NCI-H128 (cell line): ENCODE data around the gene ENTPD1.
"Not testable (repeated sequence)": the region's sequence is repeated elsewhere in the genome, so short reads cannot be mapped to it uniquely, and the experiment has no call there.

Experiments used
- DNase-seq: peaks from one replicate; lab custom pipeline; 2025; ENCODE audit not compliant: unreplicated experiment; lab: John Stamatoyannopoulos, UW

The ENTPD1 gene

DNA sequence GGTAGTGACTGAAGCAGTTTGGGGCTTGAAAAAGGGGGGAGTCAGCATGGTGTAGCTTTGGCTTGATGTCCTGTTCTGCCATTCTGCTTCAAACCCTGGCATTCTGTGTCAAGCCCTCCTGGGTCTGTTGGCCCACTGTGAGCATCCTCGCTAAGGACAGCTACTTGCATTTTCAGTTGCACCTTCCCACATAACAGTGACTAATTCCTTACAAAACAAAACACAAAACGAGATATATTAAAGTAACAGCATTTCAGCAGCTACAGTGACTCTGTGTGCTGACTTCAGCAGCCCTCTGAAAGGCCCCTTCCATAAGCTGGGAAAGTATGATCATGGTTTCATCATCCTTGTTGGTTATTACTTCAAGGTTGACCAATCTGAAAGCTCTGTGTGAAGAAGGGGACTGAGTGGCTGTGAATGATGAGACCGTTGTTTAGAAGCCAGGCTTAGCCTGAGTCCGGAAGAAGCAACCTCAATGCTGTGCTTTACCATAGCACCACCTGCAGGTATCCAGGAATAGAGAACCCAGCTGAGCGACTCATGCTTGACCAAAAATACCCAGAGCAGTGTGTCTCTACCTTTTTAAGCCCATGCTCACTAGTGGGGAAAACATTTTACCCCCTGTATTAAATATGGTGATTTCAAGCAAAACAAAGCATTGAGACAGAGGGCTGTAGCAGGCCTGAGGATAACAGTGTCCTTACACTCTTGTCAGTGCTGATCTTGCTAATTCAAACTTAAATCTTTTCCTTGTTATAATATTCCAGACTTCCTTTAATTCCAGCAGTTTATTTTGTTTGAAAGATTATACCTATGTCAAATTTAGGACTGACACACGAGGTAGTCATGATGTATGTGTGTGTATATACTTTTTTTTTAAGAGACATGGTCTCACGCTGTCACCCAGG is 109.2 kb downstream of the ENTPD1 start:
- no peak for DNase-seq

DNA sequence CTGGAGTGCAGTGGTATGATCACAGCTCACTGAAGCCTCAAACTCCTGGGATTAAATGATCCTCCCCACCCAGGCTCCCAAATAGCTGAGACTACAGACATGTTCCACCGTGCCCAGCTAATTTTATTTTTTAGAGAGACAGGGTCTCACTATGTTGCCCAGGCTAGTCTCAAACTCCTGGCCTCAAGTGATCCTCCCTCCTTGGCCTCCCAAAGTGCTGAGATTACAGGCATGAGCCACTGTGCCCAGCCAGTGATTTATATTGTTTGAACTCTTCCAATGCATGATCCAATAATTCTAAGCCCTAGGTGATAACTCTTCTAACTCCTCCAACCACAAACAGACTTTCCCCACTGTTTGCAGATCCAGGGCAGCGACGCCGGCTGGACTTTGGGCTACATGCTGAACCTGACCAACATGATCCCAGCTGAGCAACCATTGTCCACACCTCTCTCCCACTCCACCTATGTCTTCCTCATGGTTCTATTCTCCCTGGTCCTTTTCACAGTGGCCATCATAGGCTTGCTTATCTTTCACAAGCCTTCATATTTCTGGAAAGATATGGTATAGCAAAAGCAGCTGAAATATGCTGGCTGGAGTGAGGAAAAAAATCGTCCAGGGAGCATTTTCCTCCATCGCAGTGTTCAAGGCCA is 110.0 kb downstream of the ENTPD1 start:
- DNase-seq = no peak

DNA sequence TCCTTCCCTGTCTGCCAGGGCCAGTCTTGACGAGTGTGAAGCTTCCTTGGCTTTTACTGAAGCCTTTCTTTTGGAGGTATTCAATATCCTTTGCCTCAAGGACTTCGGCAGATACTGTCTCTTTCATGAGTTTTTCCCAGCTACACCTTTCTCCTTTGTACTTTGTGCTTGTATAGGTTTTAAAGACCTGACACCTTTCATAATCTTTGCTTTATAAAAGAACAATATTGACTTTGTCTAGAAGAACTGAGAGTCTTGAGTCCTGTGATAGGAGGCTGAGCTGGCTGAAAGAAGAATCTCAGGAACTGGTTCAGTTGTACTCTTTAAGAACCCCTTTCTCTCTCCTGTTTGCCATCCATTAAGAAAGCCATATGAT is 110.5 kb downstream of the ENTPD1 start:
- no peak for DNase-seq

DNA sequence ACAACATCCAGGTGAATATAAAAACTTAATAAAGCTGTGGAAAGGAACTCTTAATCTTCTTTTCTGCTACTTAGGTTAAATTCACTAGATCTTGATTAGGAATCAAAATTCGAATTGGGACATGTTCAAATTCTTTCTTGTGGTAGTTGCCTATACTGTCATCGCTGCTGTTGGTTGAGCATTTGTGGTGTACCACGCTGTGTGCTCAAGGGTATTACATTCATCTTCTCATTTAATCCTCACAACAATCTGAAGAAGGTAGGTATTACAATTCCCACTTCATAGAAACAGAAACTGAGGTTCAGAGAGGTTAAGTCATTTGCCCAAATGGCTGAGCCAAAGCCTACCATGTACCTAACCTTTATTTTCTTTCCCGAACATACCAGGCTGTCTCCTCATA is 111.9 kb downstream of the ENTPD1 start:
- DNase-seq = no peak

DNA sequence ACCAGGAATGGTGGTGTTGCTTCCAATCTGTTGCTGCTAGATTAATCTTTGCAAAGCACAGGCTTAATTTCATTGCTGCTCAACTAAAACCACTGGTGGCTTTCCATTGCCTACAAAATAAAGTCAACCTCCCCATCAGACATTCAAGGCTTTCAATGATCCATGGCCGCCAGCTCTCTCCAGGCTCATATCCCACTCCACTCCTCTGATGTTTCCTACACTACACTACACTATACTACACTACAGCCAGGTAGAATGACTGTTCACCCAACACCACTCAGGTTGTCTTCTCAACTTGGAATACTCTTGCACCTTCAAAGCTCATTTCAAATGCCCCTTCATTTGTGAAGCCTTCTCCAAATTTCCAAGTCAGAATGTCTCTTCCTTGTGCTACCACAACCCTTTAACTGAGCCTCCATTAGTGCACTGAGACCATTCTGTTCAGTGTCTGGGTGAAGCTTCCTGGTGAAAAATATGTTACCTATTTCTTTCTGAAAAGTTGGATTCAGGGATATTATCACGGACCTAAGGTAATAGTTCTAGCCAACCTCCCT is 116.3 kb downstream of the ENTPD1 start:
- no peak for DNase-seq

DNA sequence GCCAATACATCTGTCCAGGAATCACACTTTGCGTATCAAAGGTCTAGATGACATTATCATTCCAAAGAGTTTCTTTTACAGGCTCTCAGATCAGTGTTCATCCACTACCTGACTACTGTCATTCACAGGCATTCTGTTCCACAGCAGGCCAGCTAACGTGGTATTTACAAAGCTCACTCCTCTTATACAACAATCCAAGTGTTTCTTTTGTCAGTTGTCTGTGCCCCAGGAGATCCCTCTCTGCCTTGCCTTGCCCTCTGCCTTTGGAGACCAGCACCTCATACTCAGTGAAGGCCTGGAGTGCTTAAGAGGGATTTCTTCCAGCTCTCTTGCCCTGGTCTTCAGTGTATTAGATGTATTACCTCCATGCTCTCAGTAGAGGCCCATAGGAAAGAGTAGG is 117.2 kb downstream of the ENTPD1 start:
- no peak for DNase-seq

DNA sequence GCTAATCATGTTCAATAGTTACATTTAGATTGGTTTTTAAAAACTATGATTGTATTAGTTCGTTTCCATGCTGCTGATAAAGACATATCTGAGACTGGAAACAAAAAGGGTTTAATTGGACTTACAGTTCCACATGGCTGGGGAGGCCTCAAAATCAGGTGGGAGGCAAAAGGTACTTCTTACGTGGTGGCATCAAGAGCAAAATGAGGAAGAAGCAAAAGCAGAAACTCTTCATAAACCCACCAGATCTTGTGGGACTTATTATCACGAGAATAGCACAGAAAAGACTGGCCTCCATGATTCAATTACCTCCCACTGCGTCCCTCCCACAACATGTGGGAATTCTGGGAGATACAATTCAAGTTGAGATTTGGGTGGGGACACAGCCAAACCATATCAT is 117.7 kb downstream of the ENTPD1 start:
- DNase-seq = no peak

DNA sequence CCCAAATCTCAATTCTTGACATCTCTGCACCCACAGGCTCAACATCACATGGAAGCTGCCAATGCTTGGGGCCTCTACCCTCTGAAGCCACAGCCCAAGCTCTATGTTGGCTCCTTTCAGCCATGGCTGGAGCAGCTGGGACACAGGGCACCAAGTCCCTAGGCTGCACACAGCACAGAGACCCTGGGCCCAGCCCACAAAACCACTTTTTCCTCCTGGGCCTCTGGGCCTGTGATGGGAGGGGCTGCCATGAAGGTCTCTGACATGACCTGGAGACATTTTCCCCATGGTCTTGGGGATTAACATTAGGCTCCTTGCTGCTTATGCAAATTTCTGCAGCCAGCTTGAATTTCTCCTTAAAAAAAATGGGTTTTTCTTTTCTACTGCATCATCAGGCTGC is 118.8 kb downstream of the ENTPD1 start:
- not testable (repeated sequence) for DNase-seq

DNA sequence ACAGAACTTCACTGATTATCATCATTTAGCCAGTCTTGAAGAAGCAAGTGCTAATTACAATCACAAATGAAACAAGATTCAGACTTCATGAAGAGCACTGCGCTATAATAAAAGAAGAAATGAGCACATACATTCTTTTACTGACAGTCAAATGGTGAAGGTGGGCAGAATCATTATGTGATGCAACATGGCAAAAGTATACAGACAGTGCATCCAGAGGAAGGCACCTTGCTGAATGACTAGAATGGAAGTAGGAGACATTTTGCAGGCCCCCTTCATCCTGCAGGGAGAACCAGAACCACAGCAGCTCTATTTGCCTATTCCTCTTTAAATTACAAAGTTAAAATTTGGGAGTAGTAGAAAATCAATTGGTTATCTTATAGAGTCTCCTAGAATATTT is 120.8 kb downstream of the ENTPD1 start:
- no peak for DNase-seq

DNA sequence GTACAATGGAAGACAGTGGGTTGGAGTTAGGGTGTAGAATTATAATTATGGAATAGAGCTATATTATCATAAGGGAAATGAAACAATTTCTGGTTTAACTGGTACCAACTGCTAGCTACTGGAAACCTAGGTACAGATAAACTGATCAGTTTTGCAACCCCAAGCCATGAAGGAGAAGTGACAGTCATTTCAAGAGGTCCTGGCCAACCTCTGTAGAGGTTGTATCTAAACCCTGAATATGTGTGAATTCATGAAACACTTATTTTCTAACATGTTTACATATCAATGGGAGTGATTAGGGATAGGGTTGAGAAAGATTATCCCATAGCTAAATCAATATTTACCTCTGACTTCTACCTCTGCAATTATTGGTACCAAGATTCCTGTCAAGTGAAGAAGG is 121.9 kb downstream of the ENTPD1 start:
- no peak for DNase-seq

DNA sequence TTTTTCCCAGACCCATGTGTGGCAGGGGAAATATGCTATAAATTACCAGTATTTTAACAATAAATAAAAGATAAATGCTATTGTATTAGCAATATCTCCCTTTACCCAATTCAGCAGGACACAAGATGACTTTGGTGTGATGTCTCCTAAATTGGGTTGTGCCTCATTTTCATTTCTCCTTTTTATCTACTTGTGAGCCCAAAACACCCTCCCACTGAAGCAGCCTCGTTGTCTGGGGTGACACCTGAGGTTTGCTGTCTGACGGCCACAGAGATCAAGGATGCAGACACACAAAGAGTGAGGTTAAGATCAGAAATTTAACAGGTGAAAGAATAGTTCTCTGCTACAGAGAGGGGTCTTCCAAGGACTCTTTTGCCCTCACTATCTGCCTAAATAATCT is 124.7 kb downstream of the ENTPD1 start:
- DNase-seq = no peak

DNA sequence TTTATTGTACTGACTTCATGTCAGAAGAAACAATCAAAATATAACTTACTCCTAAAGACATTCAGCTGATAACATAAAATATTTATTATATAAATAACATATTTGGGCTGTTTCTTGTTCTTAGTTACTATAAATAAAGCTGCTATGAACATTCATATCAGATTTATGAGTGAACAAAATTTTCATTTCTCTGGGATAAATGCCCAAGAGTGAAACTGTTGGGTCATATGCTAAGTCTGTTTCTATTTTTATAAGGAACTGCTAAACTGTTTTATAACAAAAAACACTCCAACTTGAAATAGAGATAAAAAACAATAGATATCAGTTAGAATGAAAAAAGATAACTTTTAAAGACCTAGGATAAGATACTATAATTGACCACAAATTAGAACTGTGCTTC is 125.4 kb downstream of the ENTPD1 start:
- no peak for DNase-seq

DNA sequence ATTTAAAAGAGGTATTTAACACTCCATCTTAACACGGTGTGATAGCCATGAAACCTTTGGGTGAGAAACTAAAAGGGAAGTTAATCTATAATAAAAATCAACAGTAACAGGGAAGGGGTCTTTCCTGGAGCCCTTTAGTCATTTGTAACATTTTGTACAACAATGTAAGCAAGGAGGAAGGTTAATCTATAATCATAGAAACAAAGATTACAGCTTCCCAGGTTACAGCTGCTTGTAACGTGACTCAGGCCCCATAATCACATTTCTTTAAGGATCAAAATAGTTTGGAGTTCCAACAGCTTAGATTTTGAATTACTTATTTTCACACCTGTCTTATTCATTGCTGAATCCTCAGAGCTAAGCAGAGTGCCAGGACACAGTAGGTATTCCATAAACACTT is 133.9 kb downstream of the ENTPD1 start:
- DNase-seq = no peak

DNA sequence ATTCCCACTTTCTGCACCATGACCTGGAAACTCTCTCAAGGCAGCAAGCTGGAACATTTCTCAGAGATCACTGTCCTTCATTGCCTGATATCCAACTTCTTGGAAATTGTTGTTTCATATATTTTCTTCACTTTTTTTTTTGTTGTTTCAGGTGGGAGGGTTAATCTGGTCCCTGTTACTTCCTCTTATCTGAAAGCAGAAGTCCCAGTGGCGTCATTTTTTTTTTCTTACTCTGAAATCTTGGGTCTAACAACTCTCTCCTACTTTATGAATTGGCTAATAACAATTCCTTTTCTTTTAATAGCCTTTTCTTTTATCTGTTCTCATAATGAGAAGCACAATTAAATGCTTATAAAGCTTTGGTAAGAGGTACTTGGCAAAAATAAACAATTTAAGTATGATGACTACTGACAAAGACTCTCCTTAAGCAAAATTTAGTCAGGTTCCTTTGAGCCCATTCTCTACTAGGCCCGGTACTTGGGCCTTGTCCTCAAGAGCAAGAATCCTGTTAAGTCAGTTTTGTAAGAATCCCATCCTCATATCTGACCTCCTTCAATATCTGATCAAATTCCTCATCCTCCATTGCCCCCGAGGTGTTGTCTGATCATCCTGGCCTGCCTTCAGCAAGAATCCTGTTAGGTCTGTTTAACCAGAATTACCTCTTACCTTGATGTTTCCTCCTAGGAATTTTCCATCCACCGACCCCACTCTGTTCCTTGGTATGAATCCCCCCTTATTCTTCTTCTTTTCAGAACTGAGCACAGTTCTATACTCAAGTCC is 140.3 kb downstream of the ENTPD1 start:
- DNase-seq = no peak

DNA sequence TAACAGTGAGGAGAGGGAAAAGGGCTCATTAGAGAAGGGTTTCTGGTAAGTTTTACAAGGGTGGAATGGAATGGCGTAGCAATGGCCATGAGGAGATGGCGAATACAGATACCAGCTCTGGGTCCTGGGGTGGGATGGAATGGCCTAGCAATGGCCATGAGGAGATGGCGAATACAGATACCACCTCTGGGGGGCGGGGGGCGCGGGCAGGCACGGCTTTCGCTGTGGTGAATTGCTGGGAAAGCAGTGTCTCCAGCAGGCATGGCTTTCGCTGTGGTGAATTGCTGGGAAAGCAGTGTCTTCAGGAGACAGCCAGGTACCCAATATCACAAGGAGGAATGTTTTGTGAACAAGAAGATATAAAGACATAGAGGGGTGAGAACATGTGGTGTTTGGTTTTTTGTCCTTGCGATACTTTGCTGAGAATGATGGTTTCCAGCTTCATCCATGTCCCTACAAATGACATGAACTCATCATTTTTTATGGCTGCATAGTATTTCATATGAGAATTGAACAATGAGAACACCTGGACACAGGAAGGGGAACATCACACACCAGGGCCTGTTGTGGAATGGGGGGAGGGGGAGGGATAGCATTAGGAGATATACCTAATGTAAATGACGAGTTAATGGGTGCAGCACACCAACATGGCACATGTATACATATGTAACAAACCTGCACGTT is 150.1 kb downstream of the ENTPD1 start:
- not testable (repeated sequence) for DNase-seq

DNA sequence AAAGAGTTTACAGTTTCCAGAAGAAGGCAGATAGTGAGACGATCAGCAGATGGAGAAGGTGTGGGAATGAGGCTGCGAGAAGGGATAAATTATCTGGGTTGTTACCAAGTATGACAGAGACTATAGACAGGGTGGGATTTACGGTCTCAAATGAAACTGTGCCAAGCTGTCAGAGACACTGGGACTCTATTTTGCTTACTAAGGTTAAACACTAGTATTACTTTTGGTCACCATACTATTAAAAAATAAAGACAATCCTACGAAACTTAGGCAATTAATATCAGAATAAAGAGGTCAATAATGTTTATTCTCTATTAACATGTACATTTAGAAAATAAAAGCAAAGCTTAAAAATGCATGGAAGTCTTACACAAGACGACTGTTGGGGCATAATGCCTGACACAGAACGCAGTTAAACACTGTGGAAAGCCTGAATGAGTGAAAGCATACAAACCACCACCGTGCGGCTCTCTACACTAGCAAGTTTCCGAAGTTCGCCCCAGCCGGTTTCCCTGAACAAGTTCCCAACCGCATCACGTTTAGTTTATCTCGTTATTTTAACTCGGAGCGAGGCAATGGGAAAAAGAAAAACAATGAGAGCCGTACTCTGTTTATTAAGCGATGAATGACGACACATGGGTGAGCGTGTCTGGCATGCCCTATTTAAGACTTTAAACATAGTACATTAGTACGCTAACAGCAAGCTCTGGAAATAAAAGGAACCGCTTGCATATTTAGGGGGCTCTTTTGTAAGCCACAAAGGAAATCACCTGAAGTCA is 150.9 kb downstream of the ENTPD1 start:
- DNase-seq = no peak

DNA sequence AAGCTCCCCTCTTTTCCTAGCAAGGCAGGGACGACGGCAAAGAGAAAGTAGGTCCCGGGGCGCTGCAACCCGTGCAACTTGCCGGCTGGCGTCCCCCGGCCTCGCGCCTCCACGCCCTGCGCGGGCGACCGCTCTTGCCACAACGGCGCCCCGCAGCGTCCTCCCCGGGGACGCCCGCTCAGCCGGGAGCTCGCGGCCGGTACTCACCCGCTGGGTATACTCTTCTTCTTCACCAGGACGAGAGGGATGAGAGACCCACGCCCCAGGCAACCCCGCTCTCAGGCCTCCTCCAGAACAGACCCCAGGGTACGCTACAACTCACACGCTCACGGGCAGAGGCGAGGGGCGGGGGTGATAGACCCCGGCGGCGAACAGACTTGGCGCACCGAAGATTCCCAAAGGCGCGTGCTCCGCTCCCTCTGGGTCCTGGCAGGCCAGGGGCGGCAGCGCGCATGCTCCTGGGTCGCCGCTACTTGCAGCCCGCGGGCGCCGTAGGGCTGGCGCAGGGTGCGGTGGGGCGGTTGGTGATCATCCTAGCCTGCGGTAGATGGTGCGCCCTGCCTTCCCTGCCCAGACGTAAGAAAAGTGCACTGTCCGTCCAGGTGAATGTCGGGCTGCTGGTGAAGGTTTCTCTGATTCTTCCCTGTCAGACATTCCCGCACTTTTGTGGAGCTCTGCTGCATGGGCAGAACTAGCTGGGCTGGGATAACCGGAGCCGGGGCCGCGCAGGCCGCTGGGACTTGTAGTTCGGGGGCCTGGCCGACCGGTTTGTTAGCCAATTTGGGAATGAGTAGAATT is 151.7 kb downstream of the ENTPD1 start, which contains the start of gene CC2D2B:
TSS of gene CC2D2B (plus strand) at position 520 of the 798 bp plus-strand sequence. CDS start 3,349 bp downstream, outside the sequence.
- peak; percentile 10 for DNase-seq

DNA sequence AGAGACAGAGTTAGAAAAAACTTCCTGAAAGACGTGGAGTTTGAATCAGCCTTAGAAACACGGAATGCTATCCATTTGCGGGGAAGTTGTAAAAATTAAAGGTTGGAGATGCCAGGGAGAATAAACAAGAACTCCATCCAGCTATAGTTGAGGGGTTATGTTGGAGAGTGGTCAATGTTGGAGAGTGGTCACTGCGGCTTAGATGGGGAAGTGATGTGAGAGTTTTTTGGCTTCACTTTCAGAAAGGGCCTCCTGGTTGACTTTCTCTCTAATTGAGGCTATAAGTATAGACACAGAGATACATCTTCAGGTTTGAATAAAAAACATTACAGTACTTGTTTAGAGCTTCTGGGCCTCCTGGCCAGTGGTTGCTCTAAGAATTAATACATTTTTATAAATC is 152.5 kb downstream of the ENTPD1 start:
- no peak for DNase-seq

DNA sequence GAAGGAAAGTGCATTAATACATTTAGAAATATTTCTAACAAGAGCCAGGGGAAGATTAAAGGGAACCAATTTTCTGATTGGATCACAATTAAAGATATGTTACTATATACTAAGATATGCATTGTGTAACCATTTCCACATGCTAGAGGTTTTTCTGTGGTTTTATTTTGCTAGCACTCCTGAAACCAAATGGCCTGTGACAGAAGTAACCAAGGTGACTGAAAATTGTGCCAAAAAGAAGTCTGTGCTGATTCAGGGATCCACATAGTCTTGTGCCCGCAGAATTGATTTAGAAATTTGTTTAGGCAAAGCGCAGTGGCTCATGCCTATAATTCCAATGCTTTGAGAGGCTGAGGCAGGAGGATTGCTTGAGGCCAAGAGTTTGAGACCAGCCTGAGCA is 153.6 kb downstream of the ENTPD1 start:
- DNase-seq = no peak
